Ovary (tissue), 3 donors: ENCODE results near the gene KLF13.

Experiments used
- POLR2A ChIP-seq: fragments of 450-650 bp; IDR thresholded peaks from one replicate; pipeline ENCODE4 v1.6.1; 2017; ENCODE audit warnings: antibody characterized with exemption, mild to moderate bottlenecking, moderate library complexity
- TF ChIP-seq, protein P1 (sequence below), 3 donors: fragments of 450-650 bp in 2 of 3; fragments of 200-600 bp in 1 of 3; IDR thresholded peaks; one replicate each; pipeline versions ENCODE4 v1.5.1 to v1.8.0; 2016 to 2022; ENCODE audit warnings: antibody characterized with exemption in 3 of 3, mild to moderate bottlenecking in 1 of 3
- donor health status: DM: no; HTN: no; CAD: no.

DNA sequence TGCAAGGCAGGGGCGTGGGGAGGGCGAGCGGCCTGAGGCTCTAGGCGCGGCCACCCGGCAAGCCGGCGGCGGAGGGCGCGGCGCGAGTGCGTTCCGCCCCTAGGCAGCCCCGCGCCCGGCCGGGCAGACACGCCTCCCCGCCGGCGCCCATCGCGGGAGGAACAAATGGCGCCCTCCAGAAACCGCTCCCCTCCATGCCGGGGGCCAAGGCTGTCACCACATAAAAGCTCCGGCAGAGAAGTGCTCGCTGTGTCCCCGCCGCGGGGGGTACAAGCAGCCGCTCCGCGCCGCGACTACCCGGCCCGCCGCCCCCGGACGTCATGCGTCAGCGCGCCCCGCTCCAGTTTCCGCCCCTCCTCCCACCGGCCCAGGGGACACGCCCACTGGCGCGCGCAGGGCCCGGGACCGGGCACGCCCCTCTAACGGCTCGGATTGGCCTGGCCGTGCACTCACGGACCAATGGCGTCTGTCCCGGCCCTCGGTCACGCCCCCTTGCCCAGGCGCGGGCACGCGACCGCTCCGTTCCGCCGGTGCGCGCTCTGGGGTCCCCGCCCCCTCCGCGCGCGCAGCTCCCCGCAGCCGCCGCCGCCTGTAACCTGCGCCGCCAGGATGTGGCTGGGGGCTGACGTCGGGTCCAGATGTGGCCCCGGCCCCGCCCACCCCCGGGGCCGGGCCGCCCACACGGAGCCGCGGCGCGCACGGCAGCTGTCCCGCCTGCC is at the start of gene KLF13:
- TF ChIP-seq, protein P1, sequence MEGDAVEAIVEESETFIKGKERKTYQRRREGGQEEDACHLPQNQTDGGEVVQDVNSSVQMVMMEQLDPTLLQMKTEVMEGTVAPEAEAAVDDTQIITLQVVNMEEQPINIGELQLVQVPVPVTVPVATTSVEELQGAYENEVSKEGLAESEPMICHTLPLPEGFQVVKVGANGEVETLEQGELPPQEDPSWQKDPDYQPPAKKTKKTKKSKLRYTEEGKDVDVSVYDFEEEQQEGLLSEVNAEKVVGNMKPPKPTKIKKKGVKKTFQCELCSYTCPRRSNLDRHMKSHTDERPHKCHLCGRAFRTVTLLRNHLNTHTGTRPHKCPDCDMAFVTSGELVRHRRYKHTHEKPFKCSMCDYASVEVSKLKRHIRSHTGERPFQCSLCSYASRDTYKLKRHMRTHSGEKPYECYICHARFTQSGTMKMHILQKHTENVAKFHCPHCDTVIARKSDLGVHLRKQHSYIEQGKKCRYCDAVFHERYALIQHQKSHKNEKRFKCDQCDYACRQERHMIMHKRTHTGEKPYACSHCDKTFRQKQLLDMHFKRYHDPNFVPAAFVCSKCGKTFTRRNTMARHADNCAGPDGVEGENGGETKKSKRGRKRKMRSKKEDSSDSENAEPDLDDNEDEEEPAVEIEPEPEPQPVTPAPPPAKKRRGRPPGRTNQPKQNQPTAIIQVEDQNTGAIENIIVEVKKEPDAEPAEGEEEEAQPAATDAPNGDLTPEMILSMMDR (IDR thresholded peaks at IDR 0.05) = peak in 2 of 3 donors; percentile 20 to 39
- peak; percentile 94 for TF ChIP-seq POLR2A
